ENCODE data around the gene NADK. TPM values are rescaled to one million over a fixed set of nuclear protein-coding genes. Genes with fewer than 3 reads are reported as not detected.
A peak's percentile ranks its signal among the peaks of the same experiment; 100 is the strongest.

NADK gene
- total and polyA plus RNA-seq, 2 of the 13 experiments (the other 11 are each of a cell fraction or from before 2014, with no cell fraction given) = 56.6 to 60.1 TPM

GRCh38 chr1:1748686-1749321 is 29.5 kb downstream of the NADK start (continued):
- no peak for TF ChIP-seq ZBTB21 (CRISPR knock-in tag; IDR thresholded peaks at IDR 0.05)
- TF ChIP-seq SSRP1 (CRISPR knock-in tag; IDR thresholded peaks at IDR 0.05) = no peak
- TF ChIP-seq ZSCAN29 (CRISPR knock-in tag; conservative IDR thresholded peaks at IDR 0.05) = no peak
- TF ChIP-seq ZNF558 (CRISPR knock-in tag; IDR thresholded peaks at IDR 0.05; ENCODE audit: borderline replicate concordance) = no peak
- TF ChIP-seq, protein P1, sequence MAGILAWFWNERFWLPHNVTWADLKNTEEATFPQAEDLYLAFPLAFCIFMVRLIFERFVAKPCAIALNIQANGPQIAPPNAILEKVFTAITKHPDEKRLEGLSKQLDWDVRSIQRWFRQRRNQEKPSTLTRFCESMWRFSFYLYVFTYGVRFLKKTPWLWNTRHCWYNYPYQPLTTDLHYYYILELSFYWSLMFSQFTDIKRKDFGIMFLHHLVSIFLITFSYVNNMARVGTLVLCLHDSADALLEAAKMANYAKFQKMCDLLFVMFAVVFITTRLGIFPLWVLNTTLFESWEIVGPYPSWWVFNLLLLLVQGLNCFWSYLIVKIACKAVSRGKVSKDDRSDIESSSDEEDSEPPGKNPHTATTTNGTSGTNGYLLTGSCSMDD (CRISPR knock-in tag; IDR thresholded peaks at IDR 0.05) = no peak
- no peak for TF ChIP-seq ONECUT2 (CRISPR knock-in tag; IDR thresholded peaks at IDR 0.05)
- TF ChIP-seq ZNF550 (CRISPR knock-in tag; IDR thresholded peaks at IDR 0.05; ENCODE audit: borderline replicate concordance) = no peak
- TF ChIP-seq PCBP2 (optimal IDR thresholded peaks at IDR 0.05; ENCODE audit: low read depth, low read length, poor library complexity, severe bottlenecking) = no peak
- TF ChIP-seq ZBTB37 (CRISPR knock-in tag; IDR thresholded peaks at IDR 0.05) = no peak
- TF ChIP-seq TCF7 (IDR thresholded peaks at IDR 0.05; ENCODE audit: low read depth) = no peak
- TF ChIP-seq, protein P2, sequence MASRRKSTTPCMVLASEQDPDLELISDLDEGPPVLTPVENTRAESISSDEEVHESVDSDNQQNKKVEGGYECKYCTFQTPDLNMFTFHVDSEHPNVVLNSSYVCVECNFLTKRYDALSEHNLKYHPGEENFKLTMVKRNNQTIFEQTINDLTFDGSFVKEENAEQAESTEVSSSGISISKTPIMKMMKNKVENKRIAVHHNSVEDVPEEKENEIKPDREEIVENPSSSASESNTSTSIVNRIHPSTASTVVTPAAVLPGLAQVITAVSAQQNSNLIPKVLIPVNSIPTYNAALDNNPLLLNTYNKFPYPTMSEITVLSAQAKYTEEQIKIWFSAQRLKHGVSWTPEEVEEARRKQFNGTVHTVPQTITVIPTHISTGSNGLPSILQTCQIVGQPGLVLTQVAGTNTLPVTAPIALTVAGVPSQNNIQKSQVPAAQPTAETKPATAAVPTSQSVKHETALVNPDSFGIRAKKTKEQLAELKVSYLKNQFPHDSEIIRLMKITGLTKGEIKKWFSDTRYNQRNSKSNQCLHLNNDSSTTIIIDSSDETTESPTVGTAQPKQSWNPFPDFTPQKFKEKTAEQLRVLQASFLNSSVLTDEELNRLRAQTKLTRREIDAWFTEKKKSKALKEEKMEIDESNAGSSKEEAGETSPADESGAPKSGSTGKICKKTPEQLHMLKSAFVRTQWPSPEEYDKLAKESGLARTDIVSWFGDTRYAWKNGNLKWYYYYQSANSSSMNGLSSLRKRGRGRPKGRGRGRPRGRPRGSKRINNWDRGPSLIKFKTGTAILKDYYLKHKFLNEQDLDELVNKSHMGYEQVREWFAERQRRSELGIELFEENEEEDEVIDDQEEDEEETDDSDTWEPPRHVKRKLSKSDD (CRISPR knock-in tag; IDR thresholded peaks at IDR 0.05; ENCODE audit: low read depth) = no peak
- TF ChIP-seq HNF4G (IDR thresholded peaks at IDR 0.05; ENCODE audit: borderline replicate concordance, low read depth, low read length) = no peak
- no peak for TF ChIP-seq HNF4G (CRISPR knock-in tag; IDR thresholded peaks at IDR 0.05; ENCODE audit: borderline replicate concordance, low read depth)
- peak; percentile 37 for TF ChIP-seq SKI (IDR thresholded peaks at IDR 0.05; ENCODE audit: partially characterized antibody)
- no peak for TF ChIP-seq NR1H2 (CRISPR knock-in tag; IDR thresholded peaks at IDR 0.05; ENCODE audit: borderline replicate concordance, low read depth)
- TF ChIP-seq LCORL (IDR thresholded peaks at IDR 0.05) = no peak
- 0 out of 2 replicates have a peak, but pooled peaks have one; percentile 18 for TF ChIP-seq LCORL (CRISPR knock-in tag; IDR thresholded peaks at IDR 0.05)
- no peak for TF ChIP-seq NPAS2 (CRISPR knock-in tag; IDR thresholded peaks at IDR 0.05; ENCODE audit: borderline replicate concordance)
- TF ChIP-seq, protein P3, sequence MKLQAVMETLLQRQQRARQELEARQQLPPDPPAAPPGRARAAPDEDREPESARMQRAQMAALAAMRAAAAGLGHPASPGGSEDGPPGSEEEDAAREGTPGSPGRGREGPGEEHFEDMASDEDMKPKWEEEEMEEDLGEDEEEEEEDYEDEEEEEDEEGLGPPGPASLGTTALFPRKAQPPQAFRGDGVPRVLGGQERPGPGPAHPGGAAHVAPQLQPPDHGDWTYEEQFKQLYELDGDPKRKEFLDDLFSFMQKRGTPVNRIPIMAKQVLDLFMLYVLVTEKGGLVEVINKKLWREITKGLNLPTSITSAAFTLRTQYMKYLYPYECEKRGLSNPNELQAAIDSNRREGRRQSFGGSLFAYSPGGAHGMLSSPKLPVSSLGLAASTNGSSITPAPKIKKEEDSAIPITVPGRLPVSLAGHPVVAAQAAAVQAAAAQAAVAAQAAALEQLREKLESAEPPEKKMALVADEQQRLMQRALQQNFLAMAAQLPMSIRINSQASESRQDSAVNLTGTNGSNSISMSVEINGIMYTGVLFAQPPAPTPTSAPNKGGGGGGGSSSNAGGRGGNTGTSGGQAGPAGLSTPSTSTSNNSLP (IDR thresholded peaks at IDR 0.05; ENCODE audit: low read depth, low read length) = no peak
- no peak for TF ChIP-seq ZNF780A (CRISPR knock-in tag; IDR thresholded peaks at IDR 0.05)
- no peak for TF ChIP-seq NFYC (CRISPR knock-in tag; IDR thresholded peaks at IDR 0.05)
- no peak for TF ChIP-seq MAF1 (CRISPR knock-in tag; IDR thresholded peaks at IDR 0.05; ENCODE audit: borderline replicate concordance)
- TF ChIP-seq, protein P4, sequence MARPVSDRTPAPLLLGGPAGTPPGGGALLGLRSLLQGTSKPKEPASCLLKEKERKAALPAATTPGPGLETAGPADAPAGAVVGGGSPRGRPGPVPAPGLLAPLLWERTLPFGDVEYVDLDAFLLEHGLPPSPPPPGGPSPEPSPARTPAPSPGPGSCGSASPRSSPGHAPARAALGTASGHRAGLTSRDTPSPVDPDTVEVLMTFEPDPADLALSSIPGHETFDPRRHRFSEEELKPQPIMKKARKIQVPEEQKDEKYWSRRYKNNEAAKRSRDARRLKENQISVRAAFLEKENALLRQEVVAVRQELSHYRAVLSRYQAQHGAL (CRISPR knock-in tag; IDR thresholded peaks at IDR 0.05; ENCODE audit: not compliant biosample characterization) = no peak
- TF ChIP-seq HNRNPUL1 (IDR thresholded peaks at IDR 0.05; ENCODE audit: low read depth, low read length) = no peak

All from HepG2 (cell line).